ENCODE measurements around the gene HOXB4. TPM values are rescaled to one million over a fixed set of nuclear protein-coding genes. Genes with fewer than 3 reads are reported as not detected.

Gene HOXB4
- total RNA-seq, 1 experiment from 2014 or later: 11.3 TPM

GRCh38 chr17:48621410-48622392, 43.6 kb upstream of the HOXB4 start:
- no peak for TF ChIP-seq ZFX (IDR thresholded peaks at IDR 0.05)
- TF ChIP-seq, protein P1, sequence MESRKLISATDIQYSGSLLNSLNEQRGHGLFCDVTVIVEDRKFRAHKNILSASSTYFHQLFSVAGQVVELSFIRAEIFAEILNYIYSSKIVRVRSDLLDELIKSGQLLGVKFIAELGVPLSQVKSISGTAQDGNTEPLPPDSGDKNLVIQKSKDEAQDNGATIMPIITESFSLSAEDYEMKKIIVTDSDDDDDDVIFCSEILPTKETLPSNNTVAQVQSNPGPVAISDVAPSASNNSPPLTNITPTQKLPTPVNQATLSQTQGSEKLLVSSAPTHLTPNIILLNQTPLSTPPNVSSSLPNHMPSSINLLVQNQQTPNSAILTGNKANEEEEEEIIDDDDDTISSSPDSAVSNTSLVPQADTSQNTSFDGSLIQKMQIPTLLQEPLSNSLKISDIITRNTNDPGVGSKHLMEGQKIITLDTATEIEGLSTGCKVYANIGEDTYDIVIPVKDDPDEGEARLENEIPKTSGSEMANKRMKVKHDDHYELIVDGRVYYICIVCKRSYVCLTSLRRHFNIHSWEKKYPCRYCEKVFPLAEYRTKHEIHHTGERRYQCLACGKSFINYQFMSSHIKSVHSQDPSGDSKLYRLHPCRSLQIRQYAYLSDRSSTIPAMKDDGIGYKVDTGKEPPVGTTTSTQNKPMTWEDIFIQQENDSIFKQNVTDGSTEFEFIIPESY (IDR thresholded peaks at IDR 0.05; ENCODE audit: extremely low read depth, insufficient replicate concordance, low read length): no peak
- no peak for TF ChIP-seq EZH2phosphoT487 (IDR thresholded peaks at IDR 0.05; ENCODE audit: borderline replicate concordance)
- no TSS peak for BruUV-seq (replicated peaks)
- Histone ChIP-seq H3K27me3 (ENCODE audit: insufficient read depth, low read length) (no peaks in the 10 kb centered on the region), H3K4me2 (ENCODE audit: low read length) (no peak overlapping the region), H3K79me2 (ENCODE audit: insufficient read depth, low read length) (peaks cover 59% of the 10 kb centered on the region), H3K27ac (ENCODE audit: low read depth, low read length) (no peak overlapping the region), H3K4me1 (ENCODE audit: control insufficient read depth in 1 of 2, insufficient read depth in 2 of 2, low read length in 2 of 2) (peaks cover 5 to 38% of the 10 kb centered on the region in 2 experiments), H3K36me3 (ENCODE audit: control insufficient read depth in 1 of 2, insufficient read depth in 2 of 2, low read length in 2 of 2) (no peaks in the 10 kb centered on the region; a peak in 1 of 4 replicates), H3K9me3 (ENCODE audit: control insufficient read depth in 1 of 2, insufficient read depth in 1 of 2, low read depth in 1 of 2, low read length in 2 of 2) (no peaks in the 10 kb centered on the region), H3K9me2 (ENCODE audit: insufficient read depth) (no peaks in the 10 kb centered on the region), H3K9ac (ENCODE audit: low read length) (no peak overlapping the region), H2AFZ (ENCODE audit: low read depth, low read length, poor library complexity, severe bottlenecking) (no peak overlapping the region), H3K4me3 (replicated peaks in 1 of 2; ENCODE audit: low read depth in 1 of 2, low read length in 2 of 2) (no peak overlapping the region), H4K20me1 (ENCODE audit: insufficient read depth) (no peaks in the 10 kb centered on the region)
- ChIA-PET CTCF (interaction anchor here (0.8 to 1.4 kb wide), 6 partner anchors 9 to 406 kb away, joined by 3 to 4 read pairs (median 3); no protein-coding TSS in a partner anchor), RAD21 (ENCODE audit: low non-redundant PET in 1 of 2, low total read pairs in 2 of 2, uncharacterized antibody in 2 of 2, unreplicated experiment in 2 of 2) (interaction anchor here in 1 of 2 experiments (0.5 kb wide), 1 partner anchor 49 kb away, joined by 3 read pairs; no protein-coding TSS in a partner anchor), POLR2A (interaction anchor here (0.8 kb wide), 1 partner anchor 358 kb away, joined by 4 read pairs; no protein-coding TSS in a partner anchor)
- intact Hi-C loops (cut with micrococcal nuclease): no loop called here
- no peak for DNase-seq (ENCODE audit: low read depth, low spot score)
- no peak for ATAC-seq
